Right lobe of liver (tissue), 6 donors: ENCODE data around the gene SEMA7A. TPM values are rescaled to one million over a fixed set of nuclear protein-coding genes. Genes with fewer than 3 reads are reported as not detected.

Experiments used
- ATAC-seq, 4 donors: fragments of 200-7000 bp; cut with Tn5 transposase; one replicate each; pipeline ENCODE4 v1.9.1; 2020; ENCODE audit warnings: mild to moderate bottlenecking in 4 of 4, moderate library complexity in 4 of 4
- DNase-seq, 3 donors: peaks; one replicate each; pipeline ENCODE4 v3.0.0-alpha.2; 2020
- H3K27ac ChIP-seq, 3 donors: fragments of 200-600 bp; one replicate each; pipeline ENCODE4 v1.8.0; 2022
- H3K27me3 ChIP-seq, 2 donors: fragments of 200-600 bp; one replicate each; pipeline ENCODE4 v1.8.0; 2022
- H3K36me3 ChIP-seq, 4 donors: fragments of 200-600 bp; sonication (generic) in 1 of 4; one replicate each; pipeline versions ENCODE4 v1.5.1 to v1.8.0; 2017 to 2022; ENCODE audit warnings: control low read depth in 1 of 4
- H3K4me1 ChIP-seq, 4 donors: fragments of 200-600 bp; sonication (generic) in 1 of 4; one replicate each; pipeline versions ENCODE4 v1.5.1 to v1.8.0; 2017 to 2022; ENCODE audit warnings: control low read depth in 1 of 4
- H3K4me3 ChIP-seq, 3 donors: fragments of 200-600 bp; one replicate each; pipeline ENCODE4 v1.8.0; 2022
- H3K9me3 ChIP-seq, 4 donors: fragments of 200-600 bp; sonication (generic) in 1 of 4; one replicate each; pipeline versions ENCODE4 v1.5.1 to v1.8.0; 2017 to 2022; ENCODE audit warnings: control low read depth in 1 of 4
- CTCF ChIP-seq, 4 donors: fragments of 200-600 bp in 3 of 4; fragments of 450-650 bp in 1 of 4; IDR thresholded peaks; one replicate each; pipeline versions ENCODE4 v1.5.1 to v1.8.0; 2016 to 2022; ENCODE audit warnings: antibody characterized with exemption in 4 of 4, mild to moderate bottlenecking in 2 of 4
- POLR2A ChIP-seq: fragments of 450-650 bp; IDR thresholded peaks from one replicate; pipeline ENCODE4 v1.6.1; 2017; ENCODE audit warnings: antibody characterized with exemption, mild to moderate bottlenecking
- WGBS: methylation state at CpG from one replicate; pipeline ENCODE4 v1.1.6; 2018; ENCODE audit warnings: low coverage, low lambda C conversion rate; ENCODE audit not compliant: insufficient coverage; ENCODE audit errors: missing lambda C conversion rate; 5-methylcytosine and 5-hydroxymethylcytosine counted together
- intact Hi-C, 2 donors: fragments of 100-400 bp; cut with DNase I; formaldehyde crosslinking; loops; one replicate each; pipeline versions ENCODE4 v1.11.2 to v1.14.1; 2022
- total RNA-seq, 6 experiments: library from RNA; depleted of rRNA in 2 of 6; stranded (reverse); fragments of >200 nt in 2 of 6; fragmentation: NEBNext Ultra II Directional in 3 of 6; extraction: Animal tissue kit (Norgen Biotek cat#: 25700) in 3 of 6; gene quantifications; one replicate each; pipeline versions ENCODE4 v1.1.0 to v1.2.4, GENCODE V29; 2016 to 2023
- donor health status: DM: no; HTN: yes; CAD: no.
- donor health status: DM: no; HTN: no; CAD: no.
- donor health status: DM: no; HTN: no; CAD: no.
- donor health status: DM: no; HTN: yes; CAD: no.
- donor health status: DM: no; HTN: yes; CAD: no.

SEMA7A gene
- total RNA-seq, 6 experiments from 2014 or later, result 0.42 to 2.4 (median 1.1) TPM

DNA sequence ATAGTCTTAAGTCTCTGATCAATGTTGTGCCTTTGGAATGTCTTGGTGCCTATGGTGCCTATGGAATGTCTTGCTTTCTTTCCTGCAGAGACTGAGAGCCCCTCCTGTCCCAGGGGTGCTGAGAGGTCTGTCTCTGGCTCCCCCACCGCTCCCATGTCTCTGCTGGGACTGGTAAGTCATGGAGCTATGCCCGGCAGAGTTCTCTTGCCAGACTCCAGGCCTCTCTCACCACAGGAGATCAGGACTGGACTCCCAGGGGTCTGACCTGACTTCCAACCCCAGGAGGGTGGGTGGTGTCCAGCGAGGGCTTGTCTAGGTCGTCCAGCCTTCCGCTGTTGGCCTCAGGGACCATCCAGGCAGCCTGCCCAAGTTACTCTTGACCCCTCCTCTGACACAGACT is 52.3 kb downstream of the SEMA7A start:
- intact Hi-C loops, result loop anchor here (5.0 to 10.0 kb wide), 2 partner anchors 56 to 103 kb away; no protein-coding TSS in a partner anchor
- WGBS, result no CpG with 5 or more reads among the region's 5 CpGs
- no peaks in the 10 kb centered on the region for H3K36me3 ChIP-seq
- H3K9me3 ChIP-seq, result no peaks in the 10 kb centered on the region
- H3K27me3 ChIP-seq, result no peaks in the 10 kb centered on the region
- no peak for TF ChIP-seq POLR2A
- H3K4me1 ChIP-seq, result no peaks in the 10 kb centered on the region
- ATAC-seq, result no peak
- no peak overlapping the region for H3K4me3 ChIP-seq
- peak in 1 of 3 donors; percentile 42 for DNase-seq
- no peak overlapping the region for H3K27ac ChIP-seq

- ATAC-seq (no peak), DNase-seq (no peak)
- Histone ChIP-seq H3K9me3 (no peaks in the 10 kb centered on the region), H3K4me3 (no peak overlapping the region), H3K27me3 (no peaks in the 10 kb centered on the region), H3K4me1 (no peaks in the 10 kb centered on the region), H3K36me3 (no peaks in the 10 kb centered on the region), H3K27ac (no peak overlapping the region)
- intact Hi-C loops, result loop anchor here (5.0 to 10.0 kb wide), 2 partner anchors 56 to 104 kb away; no protein-coding TSS in a partner anchor
- TF ChIP-seq POLR2A, result no peak
- WGBS, result 66% methylated on average over 2 of the region's 2 CpGs
Observed at GRCh38 chr15:74381190-74381453, 52.6 kb downstream of the SEMA7A start.

DNA sequence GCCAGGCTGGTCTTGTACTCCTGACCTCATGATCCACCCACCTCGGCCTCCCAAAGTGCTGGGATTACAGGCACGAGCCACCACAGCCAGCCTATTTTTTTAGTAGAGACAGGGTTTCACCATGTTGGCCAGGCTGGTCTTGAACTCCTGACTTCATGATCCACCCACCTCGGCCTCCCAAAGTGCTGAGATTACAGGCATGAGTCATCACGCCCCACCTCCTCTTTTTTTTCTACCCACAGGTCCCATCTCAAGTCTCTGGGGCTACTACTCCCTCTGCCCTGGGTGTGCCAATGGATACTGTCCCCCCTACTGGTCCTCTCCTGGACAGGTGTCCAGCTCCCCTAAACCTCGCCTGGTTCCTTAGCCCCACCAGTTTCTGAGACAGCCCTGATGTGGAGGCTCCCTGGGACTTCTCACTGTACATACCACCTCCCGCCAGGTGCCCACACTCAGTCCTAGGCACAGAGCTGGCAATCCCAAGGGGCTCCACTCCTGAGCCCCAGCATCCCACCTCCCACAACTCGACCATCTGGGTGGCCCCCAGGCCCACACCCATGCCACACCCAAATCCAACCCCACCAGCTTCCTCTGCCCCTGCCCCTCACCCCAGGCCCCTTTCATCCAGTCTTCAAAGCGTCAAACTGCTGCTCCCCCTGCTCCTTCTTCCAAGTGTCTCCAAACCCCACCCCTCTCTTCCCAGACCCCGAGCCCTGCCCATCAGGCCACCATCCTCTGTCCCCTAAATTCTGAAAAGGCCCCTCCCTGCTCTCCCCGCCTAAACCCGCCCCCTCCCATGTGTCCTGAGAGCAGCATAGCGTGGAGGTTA is 53.2 kb downstream of the SEMA7A start:
- DNase-seq, result peak in 1 of 3 donors; percentile 27
- H3K4me3 ChIP-seq, result no peak overlapping the region
- H3K4me1 ChIP-seq, result no peaks in the 10 kb centered on the region
- no peaks in the 10 kb centered on the region for H3K9me3 ChIP-seq
- no peak for ATAC-seq
- no peak overlapping the region for H3K27ac ChIP-seq
- WGBS, result 66% methylated on average over 9 of the region's 12 CpGs
- no peak for TF ChIP-seq CTCF (IDR thresholded peaks at IDR 0.05)
- TF ChIP-seq POLR2A, result no peak
- H3K27me3 ChIP-seq, result no peaks in the 10 kb centered on the region
- H3K36me3 ChIP-seq, result no peaks in the 10 kb centered on the region
- intact Hi-C loops, result loop anchor here (5.0 to 10.0 kb wide), 2 partner anchors 57 to 104 kb away; no protein-coding TSS in a partner anchor

- no peak for ATAC-seq
- H3K27ac ChIP-seq, result no peak overlapping the region
- no peaks in the 10 kb centered on the region for H3K9me3 ChIP-seq
- peak in 1 of 3 donors; percentile 30 for DNase-seq
- no peak for TF ChIP-seq CTCF (IDR thresholded peaks at IDR 0.05)
- TF ChIP-seq POLR2A, result no peak
- H3K4me3 ChIP-seq, result no peak overlapping the region
- no peaks in the 10 kb centered on the region for H3K36me3 ChIP-seq
- intact Hi-C loops, result loop anchor here (5.0 to 10.0 kb wide), 3 partner anchors 113 to 256 kb away; partner anchors contain the start of gene CLK3 (in 1 of the 2)
- peaks cover 0 to 15% (median 4%) of the 10 kb centered on the region in 4 donors for H3K4me1 ChIP-seq
- H3K27me3 ChIP-seq, result no peaks in the 10 kb centered on the region
- WGBS, result 47% methylated on average over 8 of the region's 9 CpGs
Observed at GRCh38 chr15:74378848-74379247, 54.9 kb downstream of the SEMA7A start.

DNA sequence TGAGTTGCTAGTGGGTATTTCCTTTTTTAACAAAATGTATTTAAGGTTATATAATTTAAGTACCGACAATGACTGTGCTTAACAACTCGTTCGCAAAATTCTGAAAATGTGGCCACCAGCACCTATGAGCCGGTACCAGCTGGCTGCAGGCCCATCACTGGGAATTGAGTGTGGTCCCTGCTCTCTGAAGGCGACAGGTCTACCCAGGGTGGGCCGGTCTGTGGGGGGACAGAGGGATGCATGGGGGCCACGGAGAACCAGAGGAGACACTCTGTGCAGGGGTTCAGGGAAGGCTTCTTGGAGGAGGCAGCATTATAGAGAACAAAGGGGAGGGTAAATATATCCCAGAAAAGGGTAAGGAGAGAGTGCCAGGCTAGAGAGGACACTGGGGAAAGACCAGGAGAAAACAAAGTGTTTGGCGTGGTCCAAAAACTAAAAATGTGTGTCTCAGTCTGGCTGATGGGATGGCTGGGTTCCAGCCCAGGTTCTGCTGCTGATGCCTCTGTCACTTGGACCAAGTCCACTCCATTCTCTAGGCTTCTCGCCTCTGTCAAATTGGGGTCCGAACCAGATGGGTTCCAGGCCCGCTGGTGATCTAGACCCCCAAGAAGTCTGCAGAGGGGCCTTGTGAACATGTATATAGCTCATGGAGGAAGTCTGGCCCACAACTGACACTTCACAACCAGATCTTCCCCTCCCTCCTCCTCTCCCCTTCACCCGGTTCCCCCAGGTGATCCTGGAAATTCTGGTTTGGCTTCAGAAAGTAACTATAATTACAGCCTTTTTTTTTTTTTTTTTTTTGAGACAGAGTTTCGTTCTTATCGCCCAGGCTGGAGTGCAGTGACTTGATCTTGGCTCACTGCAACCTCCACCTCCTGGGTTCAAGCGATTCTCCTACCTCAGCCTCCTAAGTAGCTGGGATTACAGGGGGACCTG is 55.7 kb downstream of the SEMA7A start:
- intact Hi-C loops, result loop anchor here (5.0 to 10.0 kb wide), 3 partner anchors 114 to 257 kb away; partner anchors contain the start of gene CLK3 (in 1 of the 2)
- peak in 1 of 3 donors; percentile 43 for DNase-seq
- WGBS, result 71% methylated on average over 8 of the region's 15 CpGs
- Histone ChIP-seq H3K36me3 (no peaks in the 10 kb centered on the region), H3K27me3 (no peaks in the 10 kb centered on the region), H3K4me3 (no peak overlapping the region), H3K9me3 (no peaks in the 10 kb centered on the region), H3K27ac (no peak overlapping the region), H3K4me1 (peaks cover 0 to 17% (median 4%) of the 10 kb centered on the region in 4 donors)
- no peak for ATAC-seq
- TF ChIP-seq POLR2A (no peak), CTCF (IDR thresholded peaks at IDR 0.05) (no peak)
